Muscle of arm (tissue), 12 donors: ENCODE measurements around the gene PANK4. TPM values are rescaled to one million over a fixed set of nuclear protein-coding genes. Genes with fewer than 3 reads are reported as not detected.

ENCODE experiments used
- DNase-seq: peaks from one replicate; pipeline ENCODE4 v3.0.0-alpha.2; 2013
- polyA plus RNA-seq, 12 donors: library from polyadenylated mRNA; unstranded; fragments of 120-200 nt; gene quantifications; one replicate each; pipeline ENCODE4 v1.2.1, GENCODE V29; 2013; ENCODE audit not compliant: insufficient read length in 12 of 12

Gene PANK4
- polyA plus RNA-seq, 12 donors = 16.7 to 24.2 (median 19.6) TPM; not detected in 1

DNA sequence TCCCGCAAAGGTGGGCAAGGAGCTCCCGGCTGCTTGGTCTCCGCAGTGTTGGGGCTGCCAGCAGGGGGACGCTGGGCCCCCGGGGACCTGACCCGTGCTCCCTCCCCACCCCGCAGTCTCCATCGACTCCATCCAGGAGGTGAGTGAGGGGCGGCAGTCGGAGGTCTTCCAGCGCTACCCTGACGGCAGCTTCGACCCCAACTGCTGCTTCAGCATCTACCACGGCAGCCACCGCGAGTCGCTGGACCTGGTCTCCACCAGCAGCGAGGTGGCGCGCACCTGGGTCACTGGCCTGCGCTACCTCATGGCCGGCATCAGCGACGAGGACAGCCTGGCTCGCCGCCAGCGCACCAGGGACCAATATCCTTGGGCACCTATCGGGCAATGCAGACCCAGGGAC lies 46.8 kb downstream of the PANK4 start:
- no peak for DNase-seq

DNA sequence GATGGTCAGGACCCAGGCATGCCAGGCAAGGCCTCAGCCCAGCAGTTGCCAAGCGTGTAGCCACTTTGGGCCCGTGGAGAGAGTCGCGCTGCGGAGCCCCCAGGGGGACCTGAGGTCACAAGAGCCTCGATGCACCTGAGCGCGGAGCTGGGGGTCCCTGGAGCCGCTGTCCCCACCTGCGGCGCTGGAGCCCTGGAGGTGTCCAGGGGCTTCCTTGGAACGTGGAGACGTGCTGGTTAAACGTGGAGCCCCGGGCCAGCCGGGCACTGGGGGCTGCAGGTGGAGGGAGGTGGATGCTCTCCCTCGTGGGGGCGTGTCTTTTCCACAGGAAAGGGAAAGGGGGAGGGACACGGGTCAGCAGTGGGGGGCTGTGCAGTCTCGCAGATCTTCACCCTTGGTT lies 47.2 kb downstream of the PANK4 start:
- no peak for DNase-seq

DNA sequence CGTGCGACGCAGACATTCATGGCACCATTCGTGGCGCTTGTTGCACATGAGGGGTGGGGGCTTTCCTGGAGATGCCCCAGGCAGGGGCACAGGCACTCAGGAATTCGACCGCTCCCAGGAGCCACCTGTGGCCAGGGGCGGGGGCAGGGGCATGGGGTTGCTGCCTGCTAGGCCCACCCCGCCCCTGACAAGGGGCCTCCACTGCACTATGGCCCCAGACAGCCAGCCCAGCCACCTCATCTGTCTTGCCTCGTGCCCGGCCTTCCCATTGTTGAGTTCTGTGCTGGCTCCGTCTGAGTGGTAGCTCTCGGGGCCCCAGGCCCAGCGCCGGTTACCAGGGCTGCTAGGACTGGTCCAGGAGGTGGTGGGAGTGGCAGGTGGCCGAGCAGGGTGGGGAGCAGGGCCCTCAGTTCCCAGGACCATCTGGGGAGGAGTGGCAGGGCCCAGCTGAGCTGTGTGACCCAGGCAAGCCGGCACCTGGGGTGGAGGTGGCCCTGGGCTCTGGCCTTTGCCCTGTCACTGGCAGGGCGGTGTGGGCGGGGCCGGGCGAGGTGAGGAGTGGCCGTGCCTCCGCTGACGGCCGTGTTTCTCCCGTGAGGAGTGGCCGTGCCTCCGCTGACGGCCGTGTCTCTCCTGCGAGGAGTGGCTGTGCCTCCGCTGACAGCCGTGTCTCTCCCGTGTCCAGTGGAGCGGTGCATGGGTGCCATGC lies 48.5 kb downstream of the PANK4 start:
- DNase-seq = no peak

DNA sequence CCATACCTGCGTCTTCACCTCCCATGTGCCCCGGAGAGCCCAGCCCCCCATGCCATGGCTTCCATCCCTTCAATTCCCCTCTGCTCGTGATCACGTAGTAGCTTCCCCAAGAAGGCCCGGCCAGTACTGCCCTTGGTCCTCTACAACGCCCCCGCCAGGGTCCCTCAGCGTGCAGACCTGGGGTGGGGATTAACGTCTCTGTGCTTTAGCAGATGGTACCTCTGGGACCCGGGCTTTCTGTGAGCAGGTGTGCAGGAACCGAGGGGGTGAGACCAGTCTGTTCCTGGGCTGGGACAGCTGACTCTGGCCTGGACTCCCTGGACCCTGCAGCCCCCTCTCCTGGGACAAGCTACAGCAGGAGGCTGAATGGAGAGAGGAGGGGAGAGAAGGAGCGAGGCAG lies 49.1 kb downstream of the PANK4 start:
- no peak for DNase-seq

DNA sequence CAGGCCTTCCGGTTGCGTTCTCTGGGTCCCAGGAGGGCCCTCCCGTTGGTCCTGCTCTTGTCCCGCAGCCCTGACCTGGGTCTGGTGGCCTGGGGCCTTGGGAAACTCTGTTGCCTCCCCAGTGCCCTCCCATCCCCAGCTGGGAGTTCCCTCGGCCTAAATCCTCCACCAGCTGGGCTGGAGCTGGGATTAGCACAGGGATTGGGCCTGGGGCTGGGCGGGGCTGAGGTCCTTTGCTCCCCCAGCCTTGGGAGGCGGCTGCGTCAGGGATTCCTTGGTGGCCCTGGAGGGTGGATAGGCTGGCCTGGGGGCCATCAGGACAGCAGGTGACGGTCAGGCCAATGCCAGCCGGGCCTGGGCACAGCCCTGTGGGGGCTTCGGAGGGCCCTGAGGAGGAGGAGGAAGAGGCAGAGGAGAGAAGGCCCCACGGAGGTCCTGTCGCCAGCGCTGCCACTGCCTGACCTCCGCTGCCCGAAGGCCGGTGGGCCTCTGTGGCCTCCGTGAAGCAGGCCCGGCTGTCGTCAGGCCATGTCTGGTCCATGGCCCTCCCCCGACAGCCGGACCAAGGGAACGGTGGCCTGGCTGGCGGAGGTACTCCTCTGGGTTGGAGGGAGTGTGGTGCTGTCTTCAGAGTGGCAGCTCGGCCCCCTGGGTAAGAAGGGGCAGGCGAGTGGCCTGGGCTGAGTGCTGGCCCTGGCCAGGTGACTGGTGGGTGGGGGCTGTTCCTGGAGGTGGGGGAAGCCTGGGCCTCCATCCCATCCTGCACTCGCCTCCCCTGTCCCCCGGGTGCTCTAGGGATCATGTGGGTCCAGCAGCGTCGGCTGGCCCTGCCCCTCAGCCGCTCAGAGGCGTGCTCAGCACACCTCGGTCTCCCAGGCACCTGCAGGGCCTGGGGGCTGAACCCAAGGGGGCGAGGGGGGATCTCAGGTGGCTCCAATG lies 50.1 kb downstream of the PANK4 start, which contains the start of gene PLCH2:
TSS of gene PLCH2 (plus strand) at position 229 of the 939 bp plus-strand sequence. CDS start at position 529, 300 bp downstream.
- DNase-seq = no peak

DNA sequence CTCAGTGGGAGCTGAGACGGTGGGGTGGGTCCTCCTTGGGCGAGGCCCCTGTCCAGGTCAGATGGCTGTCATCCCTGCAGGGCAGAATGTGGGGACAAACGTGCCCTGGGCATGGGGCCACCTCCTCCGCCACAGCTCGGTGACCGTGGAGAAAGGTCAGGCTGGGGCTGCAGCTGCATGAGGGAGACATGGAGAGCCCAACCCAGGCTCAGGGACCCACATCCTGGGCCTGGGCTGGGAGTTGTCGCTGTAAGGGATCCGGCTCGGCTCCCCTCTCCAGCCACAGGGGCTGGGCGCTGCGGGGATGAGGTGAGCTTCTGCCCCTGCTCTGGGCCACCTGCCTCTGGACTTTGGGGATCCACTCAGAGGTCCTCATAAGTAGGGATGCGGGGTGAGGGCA lies 50.8 kb downstream of the PANK4 start:
- DNase-seq = no peak

DNA sequence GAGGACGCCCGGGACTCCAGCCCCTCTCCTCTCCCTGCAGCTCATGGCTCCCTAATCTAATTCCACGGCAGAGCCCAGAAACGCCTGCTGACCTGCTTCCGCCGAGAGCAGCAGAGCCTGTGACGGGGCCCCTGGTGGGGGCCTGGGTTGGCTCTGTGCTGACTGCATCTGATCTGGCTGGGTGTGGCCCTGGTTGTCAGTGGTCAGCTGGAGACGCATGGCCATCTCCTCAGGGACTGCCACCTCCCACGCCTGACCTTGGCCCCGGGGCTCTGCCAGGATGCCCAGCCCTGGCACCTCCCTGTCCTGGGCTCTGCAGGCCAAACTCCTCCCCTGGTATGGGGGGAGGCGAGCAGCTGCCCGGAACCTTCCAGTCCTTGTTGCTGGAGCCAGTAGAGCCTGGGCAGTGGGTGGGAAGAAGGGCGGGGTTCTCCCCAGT lies 51.4 kb downstream of the PANK4 start:
- DNase-seq = peak; percentile 26

DNA sequence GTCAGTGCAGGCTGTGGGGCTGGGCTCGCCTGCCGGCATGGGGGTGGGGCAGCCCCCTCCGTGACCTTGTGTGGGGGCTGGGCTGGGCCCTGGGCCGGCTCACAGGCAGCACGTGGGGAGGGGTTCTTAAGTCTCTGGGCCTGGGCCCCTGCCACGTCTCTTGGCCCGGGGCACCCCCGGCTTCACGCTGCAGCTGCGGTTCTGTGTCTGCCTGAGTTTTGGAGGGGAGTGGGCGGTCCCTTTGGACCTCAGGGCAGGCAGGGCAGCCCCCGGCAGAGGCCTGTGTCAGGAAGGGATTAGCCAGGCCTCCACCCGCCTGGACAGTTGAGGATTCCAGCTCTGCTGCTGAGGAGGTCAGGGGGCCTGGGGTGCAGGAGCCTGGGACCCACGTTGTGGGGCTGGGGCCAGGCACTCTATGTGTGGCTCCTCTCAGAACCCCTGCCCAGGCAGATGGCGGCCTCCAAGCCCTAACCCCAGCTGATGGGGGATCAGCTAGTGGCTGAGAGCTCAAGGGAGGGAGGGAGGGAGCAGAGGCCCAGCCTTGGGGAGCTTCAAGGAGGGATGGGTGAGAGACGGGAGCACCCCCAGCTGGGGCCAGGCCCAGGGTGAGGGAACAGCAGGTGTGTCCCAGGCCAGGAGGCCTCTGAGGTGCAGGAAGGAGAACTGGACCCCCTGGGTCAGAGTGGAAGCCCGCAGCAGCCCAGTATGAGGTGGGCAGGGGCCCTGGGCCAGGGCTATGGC lies 52.1 kb downstream of the PANK4 start:
- DNase-seq = peak; percentile 18

DNA sequence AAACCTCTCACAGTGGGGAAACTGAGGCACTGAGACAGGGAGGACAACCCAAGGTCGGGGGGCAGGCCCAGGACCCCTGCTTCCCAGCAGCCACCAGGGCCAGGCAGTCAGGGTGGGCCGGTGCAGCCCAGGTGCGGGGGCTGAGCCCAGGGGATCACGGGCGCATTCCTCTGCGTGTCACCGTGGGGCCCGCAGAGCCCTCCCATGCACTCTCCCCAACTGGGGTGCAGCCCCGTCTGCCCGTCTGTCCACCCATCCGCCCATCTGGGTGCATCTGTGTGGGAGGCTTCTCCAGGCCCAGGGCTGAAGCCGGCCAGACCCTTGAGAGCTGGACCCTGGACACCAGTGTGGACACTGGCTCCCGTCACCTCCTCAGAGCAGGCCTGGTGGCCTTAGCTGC lies 53.2 kb downstream of the PANK4 start:
- no peak for DNase-seq

DNA sequence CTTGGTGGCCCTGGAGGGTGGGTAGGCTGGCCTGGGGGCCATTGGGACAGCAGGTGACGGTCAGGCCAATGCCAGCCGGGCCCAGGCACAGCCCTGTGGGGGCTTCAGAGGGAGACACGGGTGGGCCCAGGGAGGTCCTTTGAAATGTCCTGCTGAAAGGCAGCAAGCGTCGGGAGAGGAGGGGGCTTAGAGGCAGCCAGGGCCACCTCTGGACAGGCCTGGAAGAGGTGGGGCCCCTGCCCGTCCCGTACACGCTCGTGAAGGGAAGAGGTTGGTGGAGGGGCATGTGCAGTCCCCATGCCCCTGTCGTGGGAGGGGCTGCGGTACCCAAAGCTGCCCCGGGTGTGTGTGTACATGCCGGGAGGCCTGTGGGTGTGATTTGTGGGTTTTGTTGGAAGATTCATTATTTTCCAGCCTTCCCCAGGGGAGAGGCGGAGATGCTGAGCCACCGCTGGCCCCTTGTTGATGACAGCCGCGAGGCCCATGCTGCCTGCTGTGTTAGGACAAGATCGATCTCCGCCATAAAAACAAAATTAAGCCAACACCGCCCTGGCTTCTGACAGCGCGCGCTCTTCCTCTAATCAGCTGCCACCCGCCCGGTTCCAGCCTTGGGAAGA lies 53.7 kb downstream of the PANK4 start:
- DNase-seq = no peak

DNA sequence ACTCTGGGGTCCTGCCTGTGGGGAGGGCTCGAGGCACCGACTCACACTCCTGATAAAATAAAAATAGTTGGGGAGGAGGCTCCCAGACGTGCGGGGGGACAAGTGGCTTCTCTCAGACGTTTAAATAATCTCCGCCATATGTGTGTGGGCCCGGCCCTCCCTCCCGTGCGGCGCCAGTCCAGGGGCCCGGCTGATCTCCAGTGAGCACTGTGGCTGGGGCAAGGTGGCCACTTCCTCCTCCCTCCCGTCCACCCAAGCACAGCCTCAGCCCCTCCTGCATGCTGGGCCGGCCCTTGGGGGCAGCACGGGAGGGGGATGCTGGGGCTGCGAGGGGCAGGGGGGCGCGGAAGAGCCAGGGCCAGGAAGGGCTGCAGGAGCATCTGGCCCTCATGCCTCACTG lies 54.3 kb downstream of the PANK4 start:
- no peak for DNase-seq

DNA sequence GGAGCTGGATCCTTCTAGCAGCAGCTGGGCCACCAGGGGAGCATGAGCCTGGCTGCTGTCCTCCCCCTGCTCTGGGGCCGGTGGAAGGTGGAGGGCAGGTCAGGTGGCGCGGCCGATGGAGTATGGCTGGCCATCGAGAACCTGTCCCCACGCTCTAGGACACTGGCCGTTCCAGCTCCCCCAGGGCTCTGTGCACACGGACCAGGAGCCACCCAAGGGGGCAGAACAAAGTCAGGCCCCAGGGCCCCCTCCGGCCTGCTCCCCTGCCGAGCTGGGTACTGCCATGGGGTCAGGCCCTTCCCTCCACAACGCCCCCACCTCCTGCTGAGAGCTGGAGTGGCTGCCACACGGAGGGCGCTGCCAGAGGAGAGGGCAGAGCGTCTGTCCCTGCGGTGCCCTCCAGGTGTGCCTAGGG lies 54.8 kb downstream of the PANK4 start:
- no peak for DNase-seq

DNA sequence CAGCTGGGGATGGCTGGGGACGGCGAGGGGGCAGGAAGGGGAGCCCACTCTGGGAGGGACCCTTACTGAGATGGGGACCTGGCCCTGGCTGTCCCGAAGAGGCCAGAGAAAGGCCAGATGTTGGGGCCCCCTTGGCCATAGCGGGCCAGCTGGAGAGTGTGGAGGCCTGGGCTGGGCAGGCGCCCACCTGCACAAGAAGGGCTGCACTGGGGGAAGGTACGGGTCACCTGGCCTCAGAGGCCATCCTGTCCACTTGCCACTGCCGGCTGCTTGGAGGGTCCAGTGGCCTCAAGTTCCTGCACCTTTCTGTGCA lies 55.3 kb downstream of the PANK4 start:
- no peak for DNase-seq

DNA sequence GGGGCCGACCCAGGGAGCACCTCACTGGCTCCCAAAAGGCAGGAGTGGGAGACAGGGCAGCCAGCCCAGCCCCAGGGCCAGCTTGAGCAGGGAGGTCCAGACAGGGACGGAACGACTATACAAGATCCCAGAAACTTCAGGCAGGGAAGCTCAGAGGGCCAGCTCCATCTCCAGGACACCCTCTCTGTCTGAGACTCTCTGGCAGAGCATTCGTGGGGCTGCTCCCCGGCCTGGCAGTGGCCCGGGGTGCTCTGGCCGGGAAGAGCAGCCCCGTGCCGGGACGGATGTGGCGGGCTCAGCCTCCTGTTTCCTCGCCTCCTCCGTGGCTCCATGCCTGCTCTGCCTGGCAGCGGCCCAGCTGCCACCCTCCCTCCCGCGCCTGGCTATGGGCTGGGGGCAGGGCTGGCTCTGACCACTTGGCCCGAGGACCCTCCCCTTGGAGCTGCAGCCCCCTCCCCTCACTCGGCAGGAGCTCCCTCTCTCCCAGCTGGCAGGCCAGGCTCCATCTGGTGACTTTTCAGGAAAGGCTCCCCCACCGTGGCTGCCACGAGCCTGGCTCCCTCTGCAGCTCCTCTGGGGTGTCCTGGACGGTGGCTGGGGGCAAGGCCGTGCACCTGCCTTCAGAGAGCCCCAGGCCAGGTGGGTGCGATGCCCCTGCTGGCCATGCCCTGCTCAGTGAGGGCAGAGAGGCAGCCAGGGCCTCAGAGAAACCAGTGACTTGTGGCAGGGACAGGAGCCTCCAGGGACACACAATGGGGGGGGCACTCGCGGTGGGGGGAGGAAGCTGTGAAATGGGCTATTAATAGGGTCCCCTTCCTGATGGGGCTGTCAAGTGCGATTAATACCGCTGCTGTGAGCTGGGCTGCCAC lies 55.9 kb downstream of the PANK4 start:
- no peak for DNase-seq

DNA sequence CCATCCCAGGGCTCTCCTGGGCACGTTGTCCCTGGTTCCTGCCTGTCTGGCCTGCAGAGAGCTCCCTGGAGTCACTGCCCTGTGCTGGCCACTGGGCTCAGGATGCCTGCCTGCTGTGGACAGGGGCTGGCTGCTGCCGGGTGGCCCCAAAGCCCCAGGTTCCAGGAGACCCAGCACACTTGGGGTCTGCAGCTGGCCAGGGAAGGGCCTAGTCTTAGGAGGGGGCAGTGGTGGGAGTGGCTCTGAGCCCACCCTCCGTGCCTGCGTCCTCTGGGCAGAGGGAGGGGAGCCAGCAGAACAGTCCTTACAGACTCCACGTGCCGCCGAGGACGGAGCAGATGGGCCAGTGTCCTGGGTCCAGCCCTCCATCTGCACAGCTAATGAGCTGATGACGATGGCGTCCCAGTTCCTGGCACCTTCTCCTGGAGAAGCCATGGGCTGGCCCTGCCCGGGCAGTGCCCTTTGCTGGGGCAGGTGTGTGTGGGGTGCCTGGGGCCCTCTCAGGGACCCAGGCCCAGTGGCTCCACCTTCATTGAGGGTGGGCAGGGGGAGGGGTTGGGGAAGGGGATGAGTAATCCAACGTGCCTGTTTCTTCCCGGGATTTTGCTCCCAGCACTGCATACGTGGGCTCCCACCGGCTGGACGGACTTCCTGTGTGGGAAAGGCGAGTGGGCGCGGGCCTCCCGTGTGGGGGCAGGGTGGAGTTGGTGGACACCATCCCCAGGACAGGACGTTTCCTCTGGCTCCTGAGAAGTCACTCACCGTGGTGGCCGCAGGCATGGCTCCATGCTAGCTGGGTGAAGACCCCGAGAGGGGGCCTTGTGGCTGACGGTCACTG lies 57.1 kb downstream of the PANK4 start:
- DNase-seq = no peak

DNA sequence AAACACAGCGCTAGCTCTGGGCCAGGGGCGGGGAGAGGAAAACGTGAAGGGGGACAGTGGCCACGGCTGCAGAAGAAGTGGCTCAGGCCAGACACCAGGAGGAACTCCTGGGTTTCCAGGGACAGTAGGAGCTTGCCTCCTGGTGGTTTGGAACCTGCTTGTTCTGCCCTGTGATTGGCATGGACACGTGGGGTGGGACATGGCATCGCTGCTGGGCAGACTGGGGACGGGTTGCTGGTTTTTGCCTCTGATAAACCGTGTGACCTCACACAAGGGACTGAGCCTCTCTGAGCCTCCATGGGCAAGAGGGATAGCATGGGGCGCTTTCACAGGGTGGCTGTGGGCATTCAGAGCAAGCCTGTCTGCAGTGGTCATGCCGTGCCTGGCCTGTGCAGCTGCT lies 57.9 kb downstream of the PANK4 start:
- no peak for DNase-seq

DNA sequence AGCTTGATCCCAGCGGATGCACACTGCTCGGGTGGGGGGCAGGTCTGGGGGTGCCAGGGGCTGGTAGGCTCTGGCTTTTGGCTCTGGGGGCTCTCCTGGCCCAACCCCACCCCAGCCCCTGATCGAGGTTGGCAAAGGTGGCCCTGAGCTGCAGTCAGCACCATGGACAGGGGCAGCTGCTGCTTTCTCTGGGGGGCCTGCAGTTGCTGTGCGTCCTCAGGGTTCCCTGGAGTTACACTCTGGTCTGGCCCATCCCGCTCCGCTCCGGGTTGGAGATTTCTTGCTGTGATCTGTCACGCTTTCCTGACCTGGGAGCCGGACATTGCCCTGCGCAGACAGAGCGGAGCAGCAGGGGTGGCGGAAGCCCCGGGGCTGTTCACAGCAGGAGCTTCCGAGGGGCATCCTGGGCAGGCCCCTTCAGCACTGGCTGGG lies 58.3 kb downstream of the PANK4 start:
- DNase-seq = peak; percentile 48

DNA sequence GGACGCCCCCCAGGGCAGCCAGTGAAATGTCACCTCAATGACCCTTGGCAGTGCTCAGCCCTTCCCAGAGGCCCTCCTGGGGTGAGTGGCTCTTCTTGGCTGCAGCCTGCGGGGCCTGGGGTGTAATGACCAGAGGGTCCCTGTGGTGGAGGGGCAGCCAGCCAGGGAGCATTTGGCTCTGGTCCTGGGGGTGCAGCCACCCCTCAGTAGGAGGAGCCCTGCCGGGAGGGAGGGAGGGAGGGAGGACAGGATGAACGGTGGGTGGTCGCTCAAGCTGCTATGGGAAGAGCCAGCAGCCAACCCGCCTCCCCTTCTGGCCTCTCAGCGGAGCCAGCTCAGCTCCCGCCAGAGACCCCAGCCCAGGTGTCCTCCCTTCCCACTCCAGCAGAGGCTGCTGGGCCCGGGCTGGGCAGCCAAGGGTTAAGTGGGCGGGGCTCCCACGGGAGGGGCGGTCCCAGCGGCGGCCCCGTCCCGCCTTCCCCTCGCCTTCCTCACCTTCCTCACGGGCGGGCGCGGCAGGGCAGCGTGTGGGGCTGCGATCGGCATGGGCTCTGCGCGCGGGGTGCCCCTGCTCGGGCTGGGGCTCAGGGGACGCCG lies 59.3 kb downstream of the PANK4 start:
- no peak for DNase-seq

DNA sequence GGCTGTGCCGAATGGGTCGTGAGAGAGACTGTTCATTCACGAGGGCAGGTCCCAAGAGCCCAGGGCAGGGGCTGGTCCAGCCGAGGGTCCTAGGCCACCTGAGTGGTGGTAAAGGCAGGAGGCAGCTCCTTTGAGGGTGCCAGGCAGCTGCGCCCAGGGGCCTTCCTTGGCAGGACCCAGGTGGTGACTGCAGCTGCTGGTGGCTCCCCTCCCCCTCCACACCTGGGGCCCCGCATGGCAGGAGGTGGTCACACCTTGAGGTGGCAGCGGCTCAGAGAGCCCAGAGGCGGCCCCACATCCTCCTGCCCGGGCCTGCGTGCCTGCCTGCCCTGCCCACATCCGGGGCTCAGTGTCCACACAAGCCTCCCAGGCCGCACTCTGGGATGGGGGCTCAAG lies 60.1 kb downstream of the PANK4 start:
- DNase-seq = no peak
